NCI-H748 (cell line): ENCODE data around the gene MZT2B.
"Not testable (repeated sequence)": the region's sequence is repeated elsewhere in the genome, so short reads cannot be mapped to it uniquely, and the experiment has no call there.

Source experiments
- DNase-seq: peaks from one replicate; lab custom pipeline; 2025; ENCODE audit not compliant: unreplicated experiment; lab: John Stamatoyannopoulos, UW

MZT2B gene

DNA sequence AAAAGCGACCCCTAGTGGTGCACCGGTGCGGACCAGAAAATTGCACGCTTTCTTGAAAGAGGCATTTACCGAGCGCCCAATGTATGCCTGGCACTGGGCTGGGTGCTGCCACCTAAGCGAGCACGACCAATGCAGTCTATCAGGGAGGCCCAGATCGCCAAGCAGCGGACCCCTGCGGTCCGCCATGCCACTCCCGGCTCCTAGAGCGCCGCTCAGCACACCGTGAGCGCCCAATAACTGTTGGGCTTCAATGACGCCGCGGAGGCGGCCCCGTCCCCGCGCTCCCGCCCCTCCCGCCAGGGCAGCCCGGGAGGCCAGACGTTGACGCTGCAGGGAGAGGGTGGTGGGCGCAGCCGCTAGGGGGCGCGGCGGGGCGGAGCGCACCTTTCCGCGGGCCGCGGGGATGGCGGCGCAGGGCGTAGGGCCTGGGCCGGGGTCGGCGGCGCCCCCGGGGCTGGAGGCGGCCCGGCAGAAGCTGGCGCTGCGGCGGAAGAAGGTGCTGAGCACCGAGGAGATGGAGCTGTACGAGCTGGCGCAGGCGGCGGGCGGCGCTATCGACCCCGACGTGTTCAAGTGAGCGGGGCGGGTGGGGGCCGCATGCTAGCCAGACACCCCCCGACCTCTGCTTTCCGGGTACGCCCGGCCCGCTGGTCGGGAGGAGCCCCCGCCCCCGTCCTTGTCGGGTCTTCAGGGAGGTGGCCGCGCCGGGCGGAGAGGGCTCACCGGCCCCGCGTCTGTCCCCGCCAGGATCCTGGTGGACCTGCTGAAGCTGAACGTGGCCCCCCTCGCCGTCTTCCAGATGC lies at the start of gene MZT2B:
TSS of gene MZT2B (plus strand) at position 383 of the 803 bp plus-strand sequence. CDS start at position 404, 21 bp downstream.
- peak; percentile 82 for DNase-seq

DNA sequence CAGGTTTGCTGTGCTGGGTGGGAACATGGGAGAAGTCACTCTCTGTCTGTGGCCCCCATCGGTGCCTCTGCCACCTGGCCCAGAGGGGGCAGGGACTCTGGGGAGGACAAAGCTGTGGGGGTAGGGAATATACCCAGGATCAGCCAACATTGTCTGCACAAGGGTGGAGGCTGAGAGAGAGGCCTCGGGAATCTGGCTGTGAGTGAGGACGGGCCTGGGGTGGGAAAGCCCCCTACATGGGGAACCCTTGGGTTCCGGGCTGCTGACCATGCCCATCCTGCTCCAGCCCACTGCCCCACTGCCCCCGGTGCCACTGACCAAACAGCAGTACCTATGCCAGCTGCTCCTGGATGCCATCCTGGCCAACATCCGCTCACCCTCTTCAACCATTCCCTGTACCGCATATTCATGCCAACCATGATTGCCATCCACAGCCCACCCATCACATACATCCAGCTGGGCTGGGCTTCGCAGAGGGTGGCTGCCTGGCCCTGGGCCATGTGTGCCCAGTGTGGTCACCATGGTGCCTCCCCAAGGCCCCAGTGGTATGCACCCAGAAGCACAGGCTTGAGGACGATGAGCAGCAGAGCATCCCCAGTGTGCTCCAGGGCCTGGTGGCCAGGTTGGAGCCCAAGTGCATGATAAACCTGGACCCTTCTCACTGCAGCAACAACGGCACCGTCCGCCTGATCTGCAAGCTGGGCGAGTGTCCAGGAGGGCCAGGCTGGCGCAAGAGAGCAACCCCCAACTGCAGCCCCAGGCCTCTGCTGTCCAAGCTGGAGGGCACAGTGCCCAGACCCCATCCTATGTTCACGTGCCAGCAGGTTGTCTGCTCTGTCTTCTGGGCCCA lies 46.1 kb upstream of the MZT2B start:
- no peak for DNase-seq

GRCh38 chr2:130136546-130136945 lies 45.5 kb upstream of the MZT2B start:
- DNase-seq, result not testable (repeated sequence)

GRCh38 chr2:130137118-130137517 lies 44.9 kb upstream of the MZT2B start:
- not testable (repeated sequence) for DNase-seq

DNA sequence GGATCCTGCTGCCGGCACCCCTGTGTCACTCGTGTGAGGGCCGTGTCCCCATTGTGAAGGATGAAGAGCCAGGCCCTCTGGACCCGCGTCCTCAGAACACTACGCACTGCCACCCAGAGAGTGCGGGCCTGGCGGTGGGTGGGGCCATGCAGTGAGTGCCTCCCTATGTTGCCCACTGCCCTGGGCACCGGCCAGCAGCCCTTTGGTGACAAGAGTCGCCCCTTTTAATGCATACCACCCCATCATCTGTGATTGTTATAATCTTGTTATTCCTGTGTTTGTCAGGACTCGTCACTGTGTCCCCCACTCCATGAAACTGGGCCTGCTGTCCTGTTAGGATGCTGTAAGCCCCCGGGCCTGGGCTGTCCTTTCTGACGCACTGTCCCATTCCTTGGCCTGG lies 43.7 kb upstream of the MZT2B start:
- not testable (repeated sequence) for DNase-seq

DNA sequence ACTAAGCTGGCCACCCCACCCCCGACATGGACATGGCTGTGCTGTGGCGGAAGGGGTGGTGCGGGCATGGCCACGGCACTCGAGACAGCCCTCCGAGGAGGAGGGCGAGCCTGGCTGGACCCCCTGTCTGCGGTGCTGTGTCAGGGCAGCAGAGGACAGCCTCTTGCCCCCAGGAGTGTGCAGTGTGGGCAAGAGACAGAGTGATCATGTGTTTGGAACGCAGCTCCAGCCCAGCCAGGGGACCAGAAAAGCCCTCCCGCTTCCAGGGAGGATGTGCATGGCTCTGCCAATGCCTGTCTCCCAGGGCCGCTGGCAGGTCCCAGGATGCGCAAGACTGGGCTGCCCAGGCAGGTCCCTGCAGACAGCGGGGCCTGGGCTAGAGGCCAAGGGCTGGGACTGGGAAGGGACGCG lies 43.2 kb upstream of the MZT2B start:
- DNase-seq, result not testable (repeated sequence)

DNA sequence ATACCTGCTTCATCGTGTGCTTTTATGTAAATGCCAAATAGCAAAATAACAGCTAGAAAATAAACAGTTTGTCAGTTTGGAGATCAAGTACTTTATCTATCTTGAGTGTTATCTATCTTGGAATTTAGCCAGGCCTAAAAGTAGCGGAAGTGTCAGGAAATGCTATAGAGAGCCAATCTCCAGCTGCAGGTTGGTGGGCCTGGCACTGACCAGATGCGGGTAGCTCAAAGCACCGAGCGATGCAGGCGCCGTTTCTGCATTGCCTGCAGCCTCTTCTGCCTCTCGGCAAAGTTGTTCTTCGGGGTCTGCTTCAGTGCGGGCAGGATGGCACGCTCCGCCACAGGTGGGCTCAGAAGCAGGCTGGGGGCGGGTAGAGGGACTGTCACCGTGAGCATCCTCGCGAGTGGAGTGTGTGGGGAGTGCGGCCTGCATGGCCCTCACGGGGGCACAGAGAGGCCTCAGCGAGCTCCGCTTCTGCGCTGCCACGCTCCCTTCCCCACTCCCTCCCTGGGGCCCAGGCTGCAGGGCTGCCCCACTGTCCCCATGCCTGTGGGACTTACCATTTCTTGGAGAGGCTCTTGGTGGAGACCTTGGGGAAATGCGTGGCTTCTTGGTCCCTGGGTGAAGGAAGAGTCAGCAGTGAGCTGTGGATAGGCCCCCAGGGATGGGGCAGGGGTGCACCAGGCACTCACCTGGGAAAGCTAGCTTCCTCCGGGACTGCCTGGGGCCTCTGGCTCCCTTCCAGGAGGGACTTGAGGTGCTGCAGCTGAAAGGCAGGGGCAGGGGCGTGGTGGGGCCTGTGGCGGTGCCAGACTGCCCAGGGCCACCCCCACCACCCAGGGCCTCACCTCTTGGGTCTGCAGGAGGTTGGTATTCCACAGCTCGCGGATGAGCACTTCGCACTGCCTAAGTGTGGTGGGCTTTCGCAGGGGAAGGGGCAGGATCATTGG lies 42.5 kb upstream of the MZT2B start:
- DNase-seq, result not testable (repeated sequence)

GRCh38 chr2:130140516-130140915 lies 41.5 kb upstream of the MZT2B start:
- DNase-seq, result not testable (repeated sequence)

GRCh38 chr2:130141002-130141401 lies 41.1 kb upstream of the MZT2B start:
- not testable (repeated sequence) for DNase-seq

DNA sequence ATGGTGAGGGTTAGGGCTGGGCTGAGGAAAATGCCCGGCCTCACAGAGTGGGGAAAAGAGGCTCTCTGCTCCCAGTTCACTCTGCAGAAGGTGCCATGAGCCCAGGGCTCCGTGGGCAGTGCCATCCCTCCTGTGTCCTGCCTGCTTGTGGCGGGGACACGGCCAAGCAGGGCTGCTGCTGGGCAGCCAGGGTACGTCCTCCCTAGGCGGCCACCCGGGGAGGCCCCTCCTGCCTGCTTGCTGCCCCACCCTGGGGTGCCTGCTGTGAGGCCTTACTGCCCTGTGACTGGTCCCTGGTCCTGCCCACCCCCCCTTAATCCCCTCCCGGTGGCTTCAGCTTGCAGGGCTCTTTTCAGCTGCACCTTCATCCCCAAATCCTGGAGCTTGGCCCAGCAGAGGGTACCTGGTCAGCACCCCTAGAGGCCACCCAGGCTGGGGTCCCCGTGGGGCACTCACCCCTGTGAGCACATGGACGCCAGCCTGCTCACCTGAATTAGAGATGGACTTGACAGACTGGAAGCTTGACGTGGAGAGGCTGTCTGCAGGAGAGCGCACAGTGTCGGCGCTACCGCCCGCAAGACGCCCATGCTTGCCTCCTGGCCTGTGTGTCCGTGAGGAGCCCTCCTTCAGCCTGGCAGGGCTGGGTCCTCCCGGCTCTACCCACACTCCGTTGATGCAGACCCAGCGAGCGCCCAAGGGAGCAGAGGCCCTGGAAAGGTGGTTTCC lies 40.3 kb upstream of the MZT2B start:
- not testable (repeated sequence) for DNase-seq

- DNase-seq, result not testable (repeated sequence)
Measured at GRCh38 chr2:130142396-130143265, 39.4 kb upstream of the MZT2B start.

- DNase-seq, result not testable (repeated sequence)
Measured at GRCh38 chr2:130143266-130144039, 38.6 kb upstream of the MZT2B start.

- DNase-seq, result peak; percentile 73
Measured at GRCh38 chr2:130145006-130145414, 37.1 kb upstream of the MZT2B start, which contains the start of gene CCDC74B. Gene CCDC74B (minus strand): TSS chr2:130145112. CDS start chr2:130144996, 116 bp downstream.

DNA sequence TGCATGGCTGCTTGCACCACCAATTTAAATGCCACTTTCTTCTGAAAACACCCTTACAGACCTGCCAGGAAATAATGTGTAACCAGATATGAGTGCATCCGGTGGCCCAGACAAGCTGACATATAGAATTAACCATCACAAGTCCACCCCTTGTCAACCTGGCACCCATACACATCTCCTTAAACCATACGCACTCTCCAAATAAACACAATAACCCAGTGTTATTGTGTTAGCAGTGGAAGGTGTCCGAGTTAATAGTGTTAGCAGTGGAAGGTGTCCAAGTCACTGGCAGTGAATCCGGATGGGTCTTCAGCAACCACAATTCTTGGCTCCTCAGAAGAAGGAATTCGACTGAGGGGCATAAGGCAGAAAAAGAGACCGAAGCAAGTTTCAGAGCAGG lies 33.5 kb upstream of the MZT2B start:
- peak; percentile 2 for DNase-seq

DNA sequence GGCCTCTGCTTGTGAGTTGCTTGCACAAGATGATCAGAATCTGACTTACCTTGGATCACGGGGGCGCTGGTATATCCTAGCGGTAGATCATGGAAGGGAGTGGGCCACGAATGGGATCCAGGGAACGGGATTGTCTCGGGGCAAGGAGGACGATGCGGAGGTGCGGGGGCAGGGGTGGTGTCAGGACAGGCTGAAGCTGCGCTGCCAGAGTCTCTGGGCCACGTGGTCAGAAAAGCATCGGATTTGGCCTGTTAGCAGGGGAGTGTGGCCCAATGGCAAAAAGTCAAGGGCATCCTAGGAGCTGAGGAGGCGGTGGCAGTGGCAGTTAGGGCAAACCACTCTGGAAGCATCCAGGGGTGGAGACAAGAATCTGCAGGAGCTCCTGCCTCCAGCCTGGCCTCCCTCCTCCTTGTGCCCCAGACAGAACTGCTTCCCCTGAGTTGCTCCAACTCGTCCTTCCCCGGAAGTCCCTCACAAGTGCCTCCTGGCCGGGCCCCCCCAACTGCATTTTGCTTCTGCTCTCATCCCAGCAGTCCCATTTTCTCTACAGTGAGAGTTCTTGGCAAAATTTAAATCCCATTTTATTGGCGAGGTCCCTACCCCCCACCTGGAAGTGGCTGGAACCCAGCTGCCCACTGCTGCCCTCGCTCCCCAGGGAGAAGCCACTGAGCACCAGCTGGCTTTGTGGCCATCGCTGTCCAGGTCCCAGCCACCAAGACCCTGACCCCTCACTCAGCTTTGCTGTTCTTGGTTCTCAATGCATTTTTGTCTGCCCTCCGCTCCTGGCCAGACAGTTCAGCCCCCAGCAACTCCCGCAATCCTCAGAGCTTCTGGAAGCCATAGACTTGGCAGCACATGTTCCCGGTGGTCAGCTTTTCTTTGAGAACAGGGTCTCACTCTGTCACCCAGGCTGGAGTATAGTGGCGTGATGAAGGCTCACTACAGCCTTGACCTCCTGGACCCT lies 31.6 kb upstream of the MZT2B start:
- no peak for DNase-seq

DNA sequence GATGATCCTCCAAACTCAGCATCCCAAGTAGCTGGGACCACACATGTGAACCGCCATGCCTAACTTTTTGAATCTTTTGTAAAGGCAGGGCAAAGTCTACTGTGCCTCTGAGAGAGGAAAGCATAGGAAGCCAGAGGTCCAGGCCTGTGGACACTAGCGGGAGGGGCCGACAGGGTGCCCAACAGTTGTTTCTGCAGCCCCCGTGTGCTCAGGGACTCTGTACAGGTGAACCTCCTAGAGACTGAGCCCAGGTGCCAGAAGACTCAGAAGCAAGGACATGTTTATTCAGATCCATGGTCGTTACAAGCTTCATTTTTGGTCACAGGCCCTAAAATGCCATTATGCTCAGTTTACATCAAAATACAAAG lies 30.9 kb upstream of the MZT2B start:
- not testable (repeated sequence) for DNase-seq
